Measurements from ENCODE around the gene NELFA.
"Not testable (repeated sequence)": the region's sequence is repeated elsewhere in the genome, so short reads cannot be mapped to it uniquely, and the experiment has no call there.

NELFA gene

GRCh38 chr4:1993718-1994516, 14.9 kb downstream of the NELFA start:
- DNase-seq = not testable (repeated sequence)

- DNase-seq = no peak
Observed at GRCh38 chr4:1993169-1993516, 15.6 kb downstream of the NELFA start.

- no peak for DNase-seq
Observed at GRCh38 chr4:1992468-1993168, 16.2 kb downstream of the NELFA start.

GRCh38 chr4:1991596-1992434, 17.0 kb downstream of the NELFA start:
- DNase-seq = no peak

GRCh38 chr4:1991087-1991486, 17.7 kb downstream of the NELFA start:
- DNase-seq = no peak

GRCh38 chr4:1990676-1991075, 18.1 kb downstream of the NELFA start:
- no peak for DNase-seq

- DNase-seq = no peak
Observed at GRCh38 chr4:1990348-1990645, 18.5 kb downstream of the NELFA start.

- DNase-seq = no peak
Observed at GRCh38 chr4:1989533-1990347, 19.0 kb downstream of the NELFA start.

GRCh38 chr4:1988327-1988724, 20.4 kb downstream of the NELFA start:
- no peak for DNase-seq

- DNase-seq = no peak
Observed at GRCh38 chr4:1987721-1988326, 20.9 kb downstream of the NELFA start.

GRCh38 chr4:1987296-1987695, 21.5 kb downstream of the NELFA start:
- DNase-seq = no peak

- no peak for DNase-seq
Observed at GRCh38 chr4:1986578-1987210, 22.1 kb downstream of the NELFA start.

- DNase-seq = no peak
Observed at GRCh38 chr4:1985780-1986577, 22.8 kb downstream of the NELFA start.

- DNase-seq = no peak
Observed at GRCh38 chr4:1985294-1985693, 23.5 kb downstream of the NELFA start.

- no peak for DNase-seq
Observed at GRCh38 chr4:1984406-1985191, 24.2 kb downstream of the NELFA start.

GRCh38 chr4:1983846-1984405, 24.8 kb downstream of the NELFA start:
- no peak for DNase-seq

- DNase-seq = no peak
Observed at GRCh38 chr4:1983053-1983845, 25.5 kb downstream of the NELFA start.

- no peak for DNase-seq
Observed at GRCh38 chr4:1982124-1983052, 26.4 kb downstream of the NELFA start.

All from CD4-positive, alpha-beta T cell treated with Interleukin-15 for 1 hour (primary cell).